CD14-positive monocyte (primary cell): ENCODE results near the gene COL17A1. TPM values are rescaled to one million over a fixed set of nuclear protein-coding genes. Genes with fewer than 3 reads are reported as not detected.

Source experiments
- DNase-seq, 3 donors: peaks; one replicate each; pipeline ENCODE4 v3.0.0-alpha.2; 2011 to 2022
- H2AFZ ChIP-seq: 2 replicates; pipeline ENCODE4 v1.6.0; 2012; ENCODE audit warnings: mild to moderate bottlenecking, low read depth, low read length, inconsistent platforms; ENCODE audit not compliant: insufficient read depth, poor library complexity, severe bottlenecking
- H3K27ac ChIP-seq, 2 donors: 1 replicate in 1 of 2; 2 replicates in 1 of 2; pipeline ENCODE4 v1.5.1; 2012 to 2013; ENCODE audit warnings: low read length in 2 of 2, control low read depth in 1 of 2, inconsistent platforms in 1 of 2, low read depth in 1 of 2, mild to moderate bottlenecking in 1 of 2
- H3K27me3 ChIP-seq, 2 donors: one replicate each; pipeline versions ENCODE4 v1.6.0 to v1.6.1; 2011 to 2013; ENCODE audit warnings: low read length in 2 of 2; ENCODE audit not compliant: control insufficient read depth in 2 of 2, insufficient read depth in 2 of 2
- H3K36me3 ChIP-seq, 2 donors: replicated peaks in 1 of 2; 1 replicate in 1 of 2; 2 replicates in 1 of 2; pipeline versions ENCODE4 v1.5.1 to v1.6.1; 2012 to 2013; ENCODE audit warnings: low read length in 2 of 2, control low read depth in 1 of 2, inconsistent platforms in 1 of 2, mild to moderate bottlenecking in 1 of 2; ENCODE audit not compliant: insufficient read depth in 2 of 2, control insufficient read depth in 1 of 2
- H3K4me1 ChIP-seq, 2 donors: 1 replicate in 1 of 2; 2 replicates in 1 of 2; pipeline versions ENCODE4 v1.5.1 to v1.6.1; 2012 to 2013; ENCODE audit warnings: low read length in 2 of 2, control low read depth in 1 of 2, inconsistent platforms in 1 of 2, mild to moderate bottlenecking in 1 of 2, moderate library complexity in 1 of 2; ENCODE audit not compliant: insufficient read depth in 2 of 2, control insufficient read depth in 1 of 2
- H3K4me2 ChIP-seq: replicated peaks from 2 replicates; pipeline ENCODE3; 2012; ENCODE audit warnings: low read length, moderate library complexity, mild to moderate bottlenecking; ENCODE audit not compliant: poor library complexity, severe bottlenecking; ENCODE audit errors: extremely low read depth
- H3K4me3 ChIP-seq, 3 experiments: fragments of 200-600 bp in 1 of 3; sonication (generic) in 1 of 3; replicated peaks in 1 of 3; 1 replicate in 2 of 3; 2 replicates in 1 of 3; pipeline ENCODE4 v1.5.1; 2011 to 2013; ENCODE audit warnings: low read length in 3 of 3, mild to moderate bottlenecking in 3 of 3, control low read depth in 2 of 3, low read depth in 2 of 3, inconsistent platforms in 1 of 3, moderate library complexity in 1 of 3
- H3K79me2 ChIP-seq: 2 replicates; pipeline ENCODE4 v1.6.0; 2012; ENCODE audit warnings: mild to moderate bottlenecking, control low read depth, inconsistent platforms, low read length, moderate library complexity; ENCODE audit not compliant: insufficient read depth
- H3K9ac ChIP-seq: 2 replicates; pipeline ENCODE4 v1.6.0; 2017; ENCODE audit warnings: low read length, mild to moderate bottlenecking; ENCODE audit not compliant: insufficient read depth, poor library complexity, severe bottlenecking
- H3K9me3 ChIP-seq, 2 donors: replicated peaks in 1 of 2; 1 replicate in 1 of 2; 2 replicates in 1 of 2; pipeline versions ENCODE4 v1.5.1 to v1.6.1; 2012 to 2013; ENCODE audit warnings: low read length in 2 of 2, control low read depth in 1 of 2; ENCODE audit not compliant: control insufficient read depth in 1 of 2, insufficient read depth in 1 of 2
- H4K20me1 ChIP-seq: 2 replicates; pipeline ENCODE4 v1.6.0; 2012; ENCODE audit warnings: mild to moderate bottlenecking, low read length, control low read depth, moderate library complexity; ENCODE audit not compliant: insufficient read depth
- H3K27ac Mint-ChIP-seq, 7 donors: one replicate each; pipeline ENCODE4 v1.8.0; 2020; ENCODE audit warnings: mild to moderate bottlenecking in 7 of 7, mixed read lengths in 7 of 7, moderate library complexity in 6 of 7, inconsistent platforms in 2 of 7
- H3K27me3 Mint-ChIP-seq, 3 donors: one replicate each; pipeline ENCODE4 v1.8.0; 2021 to 2022; ENCODE audit warnings: low read depth in 3 of 3, mild to moderate bottlenecking in 3 of 3, mixed read lengths in 3 of 3, moderate library complexity in 3 of 3, inconsistent platforms in 1 of 3
- H3K36me3 Mint-ChIP-seq, 2 donors: one replicate each; pipeline ENCODE4 v1.8.0; 2020; ENCODE audit warnings: mixed read lengths in 2 of 2, inconsistent platforms in 1 of 2, mild to moderate bottlenecking in 1 of 2
- H3K4me1 Mint-ChIP-seq: one replicate; pipeline ENCODE4 v1.8.0; 2020; ENCODE audit warnings: mild to moderate bottlenecking, mixed read lengths
- H3K4me3 Mint-ChIP-seq, 2 donors: one replicate each; pipeline ENCODE4 v1.8.0; 2020; ENCODE audit warnings: mild to moderate bottlenecking in 2 of 2, mixed read lengths in 2 of 2, moderate library complexity in 1 of 2
- H3K9me3 Mint-ChIP-seq, 7 donors: one replicate each; pipeline ENCODE4 v1.8.0; 2020 to 2022; ENCODE audit warnings: mixed read lengths in 7 of 7, mild to moderate bottlenecking in 6 of 7, moderate library complexity in 6 of 7, inconsistent platforms in 2 of 7
- WGBS: methylation state at CpG from one replicate; pipeline ENCODE4 v1.1.5; 2013; ENCODE audit warnings: missing lambda C conversion rate; ENCODE audit not compliant: insufficient coverage; 5-methylcytosine and 5-hydroxymethylcytosine counted together
- intact Hi-C, 2 donors: fragments of 100-400 bp; cut with micrococcal nuclease; formaldehyde crosslinking; loops; one replicate each; pipeline versions ENCODE4 v1.15.0 to v1.15.1; 2023
- polyA plus RNA-seq, 3 donors: library from polyadenylated mRNA; depleted of rRNA in 1 of 3; unstranded in 2 of 3; stranded (reverse) in 1 of 3; fragments of 300-500 nt in 2 of 3; fragments of >200 nt in 1 of 3; fragmentation: Illumina TruSeq in 2 of 3; gene quantifications; 1 replicate in 2 of 3; 2 replicates in 1 of 3; pipeline ENCODE4 v1.2.3, GENCODE V29; 2012 to 2021
- TF ChIP-seq, protein P1 (sequence below): fragments of 200-600 bp; IDR thresholded peaks from one replicate; pipeline ENCODE4 v1.8.0; 2022; ENCODE audit warnings: antibody characterized with exemption, mild to moderate bottlenecking

COL17A1 gene
- polyA plus RNA-seq, 3 donors: not detected

DNA sequence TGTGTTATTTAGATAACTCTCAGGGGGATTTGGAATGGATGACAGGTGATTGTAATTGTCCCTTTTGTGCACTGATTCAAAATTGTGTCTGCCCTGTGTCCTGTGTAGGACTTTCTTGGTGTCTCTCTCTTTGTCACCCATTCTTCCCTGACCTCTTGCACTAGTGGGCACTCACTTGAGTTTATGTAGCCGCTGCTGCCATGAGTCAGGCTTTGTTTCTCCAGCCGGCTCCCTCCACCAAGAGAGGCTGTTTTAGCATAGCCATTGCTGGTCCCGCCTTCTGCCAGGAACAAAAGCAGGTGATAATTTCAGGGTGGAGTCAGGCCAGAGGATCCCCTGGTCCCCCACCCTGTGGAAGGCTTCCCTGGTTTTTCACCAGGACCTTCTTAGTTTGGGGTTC lies 8.4 kb downstream of the COL17A1 start:
- Histone ChIP-seq H4K20me1 (no peaks in the 10 kb centered on the region), H3K4me3 (no peak overlapping the region), H3K9ac (no peak overlapping the region), H3K9me3 (no peaks in the 10 kb centered on the region), H3K4me2 (no peak overlapping the region), H2AFZ (no peak overlapping the region), H3K4me1 (no peaks in the 10 kb centered on the region), H3K27ac (no peak overlapping the region), H3K27me3 (no peaks in the 10 kb centered on the region), H3K79me2 (no peaks in the 10 kb centered on the region), H3K36me3 (no peaks in the 10 kb centered on the region)
- Mint-ChIP-seq H3K27me3 (peaks cover 0 to 4% (median 2%) of the 10 kb centered on the region in 3 donors), H3K36me3 (no peaks in the 10 kb centered on the region), H3K9me3 (no peaks in the 10 kb centered on the region), H3K4me1 (no peaks in the 10 kb centered on the region), H3K27ac (no peak overlapping the region), H3K4me3 (no peak overlapping the region)
- TF ChIP-seq, protein P1, sequence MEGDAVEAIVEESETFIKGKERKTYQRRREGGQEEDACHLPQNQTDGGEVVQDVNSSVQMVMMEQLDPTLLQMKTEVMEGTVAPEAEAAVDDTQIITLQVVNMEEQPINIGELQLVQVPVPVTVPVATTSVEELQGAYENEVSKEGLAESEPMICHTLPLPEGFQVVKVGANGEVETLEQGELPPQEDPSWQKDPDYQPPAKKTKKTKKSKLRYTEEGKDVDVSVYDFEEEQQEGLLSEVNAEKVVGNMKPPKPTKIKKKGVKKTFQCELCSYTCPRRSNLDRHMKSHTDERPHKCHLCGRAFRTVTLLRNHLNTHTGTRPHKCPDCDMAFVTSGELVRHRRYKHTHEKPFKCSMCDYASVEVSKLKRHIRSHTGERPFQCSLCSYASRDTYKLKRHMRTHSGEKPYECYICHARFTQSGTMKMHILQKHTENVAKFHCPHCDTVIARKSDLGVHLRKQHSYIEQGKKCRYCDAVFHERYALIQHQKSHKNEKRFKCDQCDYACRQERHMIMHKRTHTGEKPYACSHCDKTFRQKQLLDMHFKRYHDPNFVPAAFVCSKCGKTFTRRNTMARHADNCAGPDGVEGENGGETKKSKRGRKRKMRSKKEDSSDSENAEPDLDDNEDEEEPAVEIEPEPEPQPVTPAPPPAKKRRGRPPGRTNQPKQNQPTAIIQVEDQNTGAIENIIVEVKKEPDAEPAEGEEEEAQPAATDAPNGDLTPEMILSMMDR: no peak
- no peak for DNase-seq
- intact Hi-C loops: loop anchor here in 1 of 2 donors (10.0 kb wide), 1 partner anchor 58 kb away; no protein-coding TSS in a partner anchor
- 93% methylated on average over 3 of the region's 3 CpGs for WGBS

DNA sequence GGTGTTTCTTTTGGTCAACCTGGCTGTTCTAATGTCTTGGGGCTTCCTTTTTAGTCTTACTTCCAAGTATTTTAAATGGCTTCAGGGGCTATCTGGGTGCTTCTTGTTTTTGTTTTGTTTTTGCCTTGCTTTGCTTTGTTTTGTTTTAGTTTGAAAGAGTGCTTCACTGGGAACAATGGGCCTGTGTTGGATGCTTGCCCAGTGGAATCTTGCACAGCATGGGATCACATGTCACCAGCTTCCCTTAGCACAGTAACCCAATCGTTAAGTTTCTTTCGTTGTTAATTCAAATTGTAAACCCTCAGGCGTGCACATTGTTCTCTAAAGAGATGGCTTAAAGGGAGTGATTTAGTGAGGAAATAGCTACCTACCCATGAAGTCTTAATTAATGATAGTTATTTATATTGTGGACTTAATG lies 8.9 kb downstream of the COL17A1 start:
- Histone ChIP-seq H3K4me2 (no peak overlapping the region), H3K36me3 (no peaks in the 10 kb centered on the region), H3K4me1 (no peaks in the 10 kb centered on the region), H3K27ac (no peak overlapping the region), H3K9me3 (no peaks in the 10 kb centered on the region), H3K9ac (no peak overlapping the region), H4K20me1 (no peaks in the 10 kb centered on the region), H3K27me3 (no peaks in the 10 kb centered on the region), H2AFZ (no peak overlapping the region), H3K4me3 (no peak overlapping the region), H3K79me2 (no peaks in the 10 kb centered on the region)
- WGBS: no CpG with 5 or more reads among the region's 3 CpGs
- H3K36me3 Mint-ChIP-seq: no peaks in the 10 kb centered on the region
- H3K4me1 Mint-ChIP-seq: no peaks in the 10 kb centered on the region
- no peaks in the 10 kb centered on the region for H3K9me3 Mint-ChIP-seq
- DNase-seq: no peak
- intact Hi-C loops: loop anchor here in 1 of 2 donors (10.0 kb wide), 1 partner anchor 58 kb away; no protein-coding TSS in a partner anchor
- H3K27me3 Mint-ChIP-seq: peaks cover 0 to 4% (median 2%) of the 10 kb centered on the region in 3 donors
- H3K4me3 Mint-ChIP-seq: no peak overlapping the region
- TF ChIP-seq, protein P1: no peak
- H3K27ac Mint-ChIP-seq: no peak overlapping the region
